ENCODE measurements around the gene CHST11. TPM values are rescaled to one million over a fixed set of nuclear protein-coding genes. Genes with fewer than 3 reads are reported as not detected.

The CHST11 gene
- total RNA-seq, 2 donors from 2014 or later, result 2.9 to 4.9 TPM

DNA sequence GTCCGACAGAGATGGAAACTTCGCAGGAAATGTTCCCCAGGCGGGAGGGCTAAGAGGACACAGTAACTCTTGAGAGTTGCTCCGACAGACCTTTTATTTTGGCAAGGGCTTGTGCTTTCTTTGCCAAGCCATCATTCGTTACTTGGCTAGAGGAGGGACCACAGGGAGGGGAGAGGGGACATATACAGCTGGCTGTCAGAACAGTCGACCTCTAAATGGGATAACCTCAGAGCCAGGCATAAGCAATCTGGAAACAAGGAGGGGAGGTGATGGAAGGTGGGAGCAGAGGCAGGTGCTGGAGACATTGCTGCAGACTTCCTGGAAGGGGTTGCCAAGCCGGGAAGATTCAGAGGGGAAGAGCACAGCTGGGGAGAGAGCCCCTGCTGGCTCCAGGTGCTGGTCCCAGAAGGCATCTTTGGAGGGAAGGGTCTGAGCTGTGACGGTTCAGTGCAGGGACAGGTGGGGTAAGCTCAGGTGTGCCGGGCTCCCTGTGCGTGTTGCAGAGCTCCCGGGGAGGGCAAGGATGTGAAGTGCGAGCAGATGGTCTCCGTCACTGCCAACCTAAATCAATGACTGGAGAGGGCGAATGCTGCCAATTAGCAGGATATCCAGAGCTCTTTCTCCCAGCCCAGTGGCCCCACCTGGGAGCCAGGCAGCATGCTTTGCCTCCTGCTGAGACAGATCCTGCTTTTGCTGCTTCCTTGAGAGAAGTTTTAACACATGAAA lies 50.1 kb downstream of the CHST11 start:
- no peak for TF ChIP-seq CTCF (IDR thresholded peaks at IDR 0.05)
- H3K4me3 ChIP-seq, result no peak overlapping the region
- no peaks in the 10 kb centered on the region for H3K4me1 ChIP-seq
- no peak for DNase-seq
- H3K9ac ChIP-seq (ENCODE audit: low read depth in 2 of 2, low read length in 2 of 2), result no peak overlapping the region
- H3K27me3 ChIP-seq, result no peaks in the 10 kb centered on the region
- H3K9me3 ChIP-seq, result no peaks in the 10 kb centered on the region
- no peak overlapping the region for H3K27ac ChIP-seq
- H3K36me3 ChIP-seq, result no peaks in the 10 kb centered on the region
- intact Hi-C loops (cut with DNase I), result no loop called here

GRCh38 chr12:104507672-104508071 lies 50.9 kb downstream of the CHST11 start:
- H3K27ac ChIP-seq, result no peak overlapping the region
- no peak overlapping the region for H3K4me3 ChIP-seq
- intact Hi-C loops (cut with DNase I), result no loop called here
- TF ChIP-seq CTCF (IDR thresholded peaks at IDR 0.05), result no peak
- no peaks in the 10 kb centered on the region for H3K36me3 ChIP-seq
- no peak overlapping the region for H3K9ac ChIP-seq (ENCODE audit: low read depth in 2 of 2, low read length in 2 of 2)
- H3K9me3 ChIP-seq, result no peaks in the 10 kb centered on the region
- no peaks in the 10 kb centered on the region for H3K4me1 ChIP-seq
- no peaks in the 10 kb centered on the region for H3K27me3 ChIP-seq
- no peak for DNase-seq

GRCh38 chr12:104508752-104509446 lies 52.2 kb downstream of the CHST11 start:
- Histone ChIP-seq H3K4me3 (no peak overlapping the region), H3K27me3 (no peaks in the 10 kb centered on the region), H3K27ac (no peak overlapping the region), H3K9me3 (no peaks in the 10 kb centered on the region), H3K36me3 (no peaks in the 10 kb centered on the region), H3K4me1 (no peaks in the 10 kb centered on the region), H3K9ac (ENCODE audit: low read depth in 2 of 2, low read length in 2 of 2) (no peak overlapping the region)
- no peak for DNase-seq
- intact Hi-C loops (cut with DNase I), result no loop called here
- no peak for TF ChIP-seq CTCF (IDR thresholded peaks at IDR 0.05)

GRCh38 chr12:104510145-104510872 lies 53.6 kb downstream of the CHST11 start:
- Histone ChIP-seq H3K9me3 (no peaks in the 10 kb centered on the region), H3K4me3 (no peak overlapping the region), H3K36me3 (no peaks in the 10 kb centered on the region), H3K4me1 (no peaks in the 10 kb centered on the region), H3K27ac (no peak overlapping the region), H3K27me3 (no peaks in the 10 kb centered on the region), H3K9ac (ENCODE audit: low read depth in 2 of 2, low read length in 2 of 2) (no peak overlapping the region)
- no peak for DNase-seq
- intact Hi-C loops (cut with DNase I), result no loop called here
- TF ChIP-seq CTCF (IDR thresholded peaks at IDR 0.05), result no peak

DNA sequence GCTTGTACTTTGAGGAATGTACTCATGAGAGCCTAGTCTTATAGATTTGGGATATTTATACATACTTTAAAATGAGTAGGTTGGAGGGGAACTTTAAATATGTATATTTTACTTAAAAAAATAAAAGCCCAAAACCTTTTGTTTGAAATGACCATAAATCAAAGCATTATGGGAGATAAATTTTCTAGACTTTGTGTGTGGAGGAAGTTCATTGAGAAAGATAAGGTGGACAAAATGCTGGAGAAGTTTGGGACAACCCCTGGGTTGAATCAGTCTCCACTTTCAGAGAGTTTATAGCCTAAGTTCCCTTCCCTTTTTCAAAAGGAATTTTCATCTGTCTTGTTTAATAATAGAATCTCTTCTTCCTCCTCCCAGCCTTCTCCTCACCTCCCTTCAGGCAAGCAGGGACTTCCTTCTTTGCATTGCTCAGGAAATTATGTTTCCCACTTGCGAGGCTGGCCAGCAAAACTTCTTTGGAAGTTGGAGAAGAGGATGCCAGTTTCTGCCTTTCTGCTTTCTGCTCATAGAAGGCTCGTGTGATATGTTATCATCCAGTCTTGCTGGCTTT lies 54.2 kb downstream of the CHST11 start:
- intact Hi-C loops (cut with DNase I), result no loop called here
- no peak overlapping the region for H3K27ac ChIP-seq
- H3K9ac ChIP-seq (ENCODE audit: low read depth in 2 of 2, low read length in 2 of 2), result no peak overlapping the region
- H3K36me3 ChIP-seq, result no peaks in the 10 kb centered on the region
- H3K4me3 ChIP-seq, result no peak overlapping the region
- no peak for TF ChIP-seq CTCF (IDR thresholded peaks at IDR 0.05)
- no peaks in the 10 kb centered on the region for H3K27me3 ChIP-seq
- no peaks in the 10 kb centered on the region for H3K9me3 ChIP-seq
- DNase-seq, result no peak
- no peaks in the 10 kb centered on the region for H3K4me1 ChIP-seq
